Activated T-helper 1 cell treated with anti-CD3 and anti-CD28 coated beads, Interleukin-2, amount 50 U/mL, for 16 hours (primary cell): Measurements from ENCODE around the gene RNF213.

Source experiments
- DNase-seq, 2 donors: peaks; one replicate each; pipeline ENCODE4 v3.0.0-alpha.2; 2020; ENCODE audit warnings: low read depth in 1 of 2, low spot score in 1 of 2

The RNF213 gene

DNA sequence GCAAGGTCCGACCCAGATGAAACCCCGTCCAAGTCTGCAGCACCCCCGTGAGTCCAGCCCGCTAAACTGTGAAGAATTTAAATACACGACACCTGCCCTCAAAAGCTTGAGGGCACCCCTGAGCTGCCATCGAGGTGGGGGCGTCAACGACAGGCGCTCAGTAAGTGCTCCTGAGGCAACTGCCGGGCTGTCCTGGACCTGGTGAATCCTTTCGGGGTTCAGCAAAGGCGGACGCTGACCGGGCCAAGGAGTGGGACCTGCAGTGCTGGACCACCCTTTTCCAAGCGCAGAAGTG lies 153.8 kb downstream of the RNF213 start:
- DNase-seq, result no peak

DNA sequence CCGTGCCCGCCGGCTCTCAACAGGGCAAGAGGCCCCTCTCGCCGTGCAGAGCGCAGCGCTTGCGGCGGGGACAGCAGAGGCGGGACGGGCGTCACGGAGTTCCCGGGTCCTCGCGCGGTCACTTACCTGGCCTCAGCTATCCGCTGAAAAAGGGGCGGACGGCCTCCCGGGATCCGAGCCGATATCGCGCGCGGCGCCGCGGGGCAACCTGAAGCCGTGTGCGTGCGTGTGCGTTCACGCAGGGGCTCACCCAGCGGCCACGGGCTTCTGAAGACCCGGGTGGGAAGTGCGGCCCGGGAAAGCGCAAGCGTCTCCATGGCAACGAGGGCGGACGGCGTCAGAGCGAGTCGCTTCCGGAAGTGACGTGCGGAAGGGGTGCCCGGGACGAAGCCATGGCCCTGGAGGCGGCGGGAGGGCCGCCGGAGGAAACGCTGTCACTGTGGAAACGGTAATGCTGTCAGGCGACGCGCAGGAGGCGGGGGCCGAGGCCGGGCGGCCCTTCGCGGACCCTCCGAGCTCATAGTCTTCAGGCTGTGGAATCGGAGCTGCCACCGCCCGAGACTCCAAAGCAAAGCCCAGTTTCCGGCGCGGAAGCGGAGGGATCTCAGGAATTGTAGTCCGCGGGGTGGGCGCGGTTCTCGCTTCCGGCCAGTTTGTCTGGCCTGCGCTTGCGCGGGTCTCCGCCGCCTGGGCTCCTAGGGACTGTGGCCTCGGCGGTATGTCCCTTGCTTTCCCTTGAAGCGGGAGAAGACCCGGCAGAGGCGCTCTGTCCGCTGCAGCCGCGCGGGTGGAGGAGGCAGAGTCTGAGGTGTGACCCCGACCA lies 154.4 kb downstream of the RNF213 start, which contains the start of gene ENDOV:
Gene ENDOV, plus strand, starts transcription at position 365 of the 823 bp plus-strand sequence. Its CDS starts 28 bp downstream, at position 393.
- peak; percentile 87 to 89 for DNase-seq

GRCh38 chr17:80415626-80416137 lies 155.0 kb downstream of the RNF213 start:
- no peak for DNase-seq

- DNase-seq, result no peak
Observed at GRCh38 chr17:80416260-80416939, 155.7 kb downstream of the RNF213 start.

DNA sequence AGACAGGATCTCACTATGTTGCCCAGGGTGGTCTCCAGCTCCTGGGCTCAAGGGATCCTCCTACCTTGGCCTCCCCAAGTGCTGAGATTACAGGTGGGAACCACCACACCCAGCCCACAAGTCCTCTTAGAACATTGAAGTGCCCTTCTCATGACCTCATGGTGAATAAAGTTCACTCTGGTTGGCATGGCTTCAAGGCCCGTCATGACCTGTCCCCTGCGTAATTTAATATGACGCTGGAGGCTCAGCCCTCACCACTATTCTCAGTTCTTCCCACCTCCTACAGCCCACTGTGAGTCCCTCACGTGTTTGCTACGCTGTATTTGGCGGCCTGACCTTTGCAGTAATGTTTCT lies 156.3 kb downstream of the RNF213 start:
- DNase-seq, result no peak

DNA sequence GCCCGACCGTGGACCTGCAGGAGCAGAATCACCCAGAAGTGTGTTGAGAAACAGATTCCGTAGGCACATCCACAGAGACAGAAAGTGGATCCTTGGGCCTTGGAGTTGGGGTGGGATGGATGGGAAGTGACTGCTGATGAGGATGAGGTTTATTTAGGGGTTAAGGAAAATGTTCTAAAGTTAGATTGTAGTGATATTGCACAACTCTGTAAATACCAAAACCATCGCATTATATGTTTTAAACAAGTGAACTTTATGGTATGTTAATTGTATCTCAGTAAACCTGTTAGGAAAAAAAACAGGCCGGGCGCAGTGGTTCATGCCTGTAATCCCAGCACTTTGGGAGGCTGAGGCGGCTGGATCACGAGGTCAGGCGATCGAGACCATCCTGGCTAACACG lies 157.9 kb downstream of the RNF213 start:
- no peak for DNase-seq

- no peak for DNase-seq
Observed at GRCh38 chr17:80419255-80419654, 158.6 kb downstream of the RNF213 start.

- DNase-seq, result no peak
Observed at GRCh38 chr17:80421381-80422090, 160.9 kb downstream of the RNF213 start.

GRCh38 chr17:80422276-80422675 lies 161.6 kb downstream of the RNF213 start:
- no peak for DNase-seq

DNA sequence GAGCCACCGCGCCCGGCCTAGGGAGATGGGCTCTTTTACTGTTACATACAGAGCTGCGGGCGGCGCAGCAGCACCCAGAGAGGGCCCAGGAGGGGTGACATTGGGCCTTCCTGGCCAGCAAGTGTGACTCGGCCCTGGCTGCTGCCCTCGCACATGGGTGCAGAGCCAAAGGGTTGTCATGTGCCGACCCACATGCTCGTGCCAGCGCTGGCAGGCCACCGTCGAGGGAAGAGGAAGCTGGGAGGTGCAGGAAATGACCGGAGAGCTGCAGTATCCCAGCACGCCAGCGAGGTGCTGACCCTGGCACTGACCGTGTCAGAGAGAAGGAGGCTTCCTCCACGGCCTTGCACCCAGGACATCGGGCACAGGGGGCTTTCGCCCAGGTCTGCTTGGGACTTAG lies 162.3 kb downstream of the RNF213 start:
- no peak for DNase-seq

- DNase-seq, result no peak
Observed at GRCh38 chr17:80423536-80424225, 163.0 kb downstream of the RNF213 start.

DNA sequence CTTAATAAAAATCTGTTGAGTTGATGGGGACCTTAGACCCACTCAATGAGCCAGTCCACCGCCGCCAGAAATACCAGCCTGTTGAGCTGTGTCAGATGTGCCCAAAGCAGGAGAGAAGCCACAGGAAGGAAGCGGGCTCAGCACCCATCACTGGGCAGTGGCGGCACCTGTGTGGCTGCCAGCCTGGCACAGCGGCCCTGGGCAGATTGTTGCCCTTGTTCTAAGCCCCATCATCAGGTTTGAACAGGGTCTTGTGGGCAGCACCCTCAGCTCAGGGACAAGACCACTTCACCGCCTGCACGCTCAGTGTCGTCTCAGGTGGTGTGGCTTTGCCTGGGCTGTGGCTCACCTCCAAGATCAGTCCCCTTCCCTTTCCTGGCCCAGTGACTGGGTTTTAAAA lies 163.6 kb downstream of the RNF213 start:
- DNase-seq, result no peak

- no peak for DNase-seq
Observed at GRCh38 chr17:80424878-80425765, 164.5 kb downstream of the RNF213 start.

DNA sequence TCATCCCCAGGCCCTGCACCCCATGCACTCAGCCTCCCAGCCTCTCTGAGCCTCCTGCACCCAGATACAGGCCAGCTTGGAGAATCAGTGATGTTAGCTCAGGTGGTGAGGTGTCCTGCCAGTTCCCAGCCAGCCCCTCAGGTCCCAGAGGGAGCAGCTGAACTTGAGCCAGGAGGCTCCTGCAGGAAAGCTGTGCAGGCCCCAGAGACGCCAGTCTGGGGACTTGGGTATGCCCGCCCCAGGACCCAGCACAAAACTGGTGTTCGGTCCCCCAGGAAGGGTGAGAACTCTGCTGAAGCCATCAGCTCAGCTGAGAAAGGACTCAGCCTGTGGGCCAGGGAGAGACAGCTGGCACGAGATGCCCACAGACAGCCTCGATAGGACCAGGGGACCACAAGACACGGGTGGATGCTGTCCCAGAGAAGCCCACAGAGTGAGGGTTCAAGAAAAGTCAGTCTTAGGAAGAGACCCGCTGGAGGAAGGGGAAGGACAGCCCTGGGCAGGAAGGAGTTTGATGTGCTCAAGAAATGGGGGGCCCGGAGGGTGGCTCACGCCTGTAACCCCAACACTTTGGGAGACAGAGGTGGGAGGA lies 165.3 kb downstream of the RNF213 start:
- DNase-seq, result no peak

GRCh38 chr17:80426671-80427326 lies 166.1 kb downstream of the RNF213 start:
- DNase-seq, result peak; percentile 77 to 80

- DNase-seq, result no peak
Observed at GRCh38 chr17:80427366-80428282, 167.0 kb downstream of the RNF213 start.

- no peak for DNase-seq
Observed at GRCh38 chr17:80428363-80428762, 167.7 kb downstream of the RNF213 start.

DNA sequence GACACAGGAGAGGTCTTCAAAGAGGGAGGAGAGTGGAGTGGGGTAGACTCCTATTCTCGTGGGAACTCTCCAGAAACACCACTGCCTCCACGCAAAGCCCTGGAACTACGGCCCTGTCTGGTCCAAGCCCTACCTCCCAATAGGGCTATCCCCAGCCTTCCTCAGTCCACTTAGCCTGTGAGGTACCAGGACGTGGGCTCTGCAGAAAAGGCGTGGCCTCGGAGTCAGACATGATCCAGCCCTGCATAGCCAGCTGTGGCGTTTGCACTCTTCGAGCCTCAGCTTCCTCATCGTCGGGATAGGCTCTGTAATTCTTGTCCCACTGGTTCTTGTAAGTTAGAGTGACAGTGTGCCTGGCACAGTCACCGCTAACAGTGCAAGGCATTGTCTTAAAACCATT lies 168.1 kb downstream of the RNF213 start:
- DNase-seq, result no peak
